ENCODE data around the gene PIEZO2.
"Not testable (repeated sequence)": the region's sequence is repeated elsewhere in the genome, so short reads cannot be mapped to it uniquely, and the experiment has no call there.

PIEZO2 gene

DNA sequence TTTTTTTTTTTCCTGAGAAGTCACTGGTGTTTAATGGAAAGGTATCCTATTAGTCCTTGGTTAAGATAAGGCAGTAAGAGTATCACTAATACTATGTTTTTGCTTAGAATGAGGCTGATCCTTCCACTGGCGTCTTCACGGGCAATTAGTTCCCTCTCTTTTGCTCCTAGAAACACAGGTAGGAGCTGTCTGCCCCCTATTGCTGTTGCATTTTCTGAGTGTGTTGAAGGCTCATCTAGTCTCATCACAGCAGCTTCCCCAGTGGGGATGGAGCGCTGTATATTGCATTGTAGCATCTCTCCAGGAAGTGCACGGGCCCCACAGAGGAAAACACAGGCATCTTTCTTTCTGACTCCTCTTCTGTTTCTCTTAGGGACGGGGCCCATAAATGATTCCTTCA lies 478.5 kb downstream of the PIEZO2 start:
- no peak for DNase-seq

DNA sequence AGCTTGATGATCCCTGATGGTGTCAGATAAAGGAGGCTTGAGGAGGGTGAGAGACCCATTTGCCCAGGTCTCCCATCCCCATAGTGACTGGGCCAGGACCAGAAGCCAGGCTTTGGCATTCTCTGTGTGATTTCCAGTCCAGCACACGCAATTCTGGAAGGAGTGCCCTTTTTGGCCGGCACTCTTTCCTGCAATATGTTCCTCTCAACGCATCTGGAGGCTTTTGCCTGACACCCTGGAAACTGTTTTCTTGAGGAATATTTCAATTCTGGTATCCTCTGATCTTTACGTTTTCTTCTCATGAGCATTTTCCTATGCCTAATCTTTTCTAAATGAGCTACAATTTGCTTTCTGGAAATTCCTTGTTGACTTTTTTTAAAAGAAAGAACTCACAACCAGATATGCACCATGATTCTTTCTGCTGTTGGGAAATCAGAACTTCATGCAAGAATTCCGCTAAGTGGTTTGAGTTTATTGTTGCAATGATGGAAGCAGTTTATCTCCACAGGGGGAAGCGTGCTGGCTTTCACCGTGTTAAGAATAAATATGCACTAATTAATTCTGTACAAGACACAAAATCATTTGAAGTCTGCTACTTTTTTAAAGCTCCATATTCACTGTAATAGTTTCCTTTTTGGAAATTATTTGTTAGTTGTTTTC lies 479.8 kb downstream of the PIEZO2 start:
- DNase-seq: no peak

DNA sequence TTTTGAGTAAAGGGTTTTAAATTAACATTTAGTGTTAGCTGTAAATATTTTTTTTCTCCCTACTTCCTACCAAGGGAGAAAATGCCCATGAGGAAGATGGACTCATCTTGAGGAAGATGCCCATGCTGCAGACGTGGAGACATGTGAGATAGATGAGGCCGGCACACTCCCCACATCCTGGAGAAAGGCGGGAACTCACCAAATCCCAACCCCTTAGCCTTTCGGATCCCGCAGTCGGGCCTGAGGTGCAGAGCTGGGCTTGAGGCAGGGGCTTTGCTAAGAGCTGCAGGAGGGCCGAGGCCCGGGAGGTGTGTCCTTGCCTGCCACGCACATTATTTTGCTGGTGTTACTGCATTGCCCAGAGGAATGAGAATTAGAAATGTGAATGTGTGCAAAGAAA lies 485.6 kb downstream of the PIEZO2 start:
- DNase-seq: no peak

DNA sequence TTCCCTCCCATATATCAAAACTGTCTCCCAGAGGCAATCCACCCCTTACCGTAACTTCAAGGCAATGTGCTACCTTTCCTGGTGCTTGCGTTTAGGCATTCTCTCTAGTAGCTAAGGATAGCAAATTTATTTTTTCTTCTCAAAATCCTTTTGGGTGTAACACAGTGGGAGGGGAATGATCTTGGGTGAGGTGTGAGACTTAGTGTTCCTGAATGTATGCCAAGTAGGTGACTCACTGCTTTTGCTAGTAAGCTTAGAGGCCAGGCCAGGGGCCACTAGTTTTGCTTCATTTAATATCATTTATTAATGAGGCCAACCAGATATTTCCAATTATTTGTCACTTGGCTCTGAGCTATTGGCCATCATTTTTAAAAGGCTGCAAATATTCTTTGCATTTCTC lies 488.1 kb downstream of the PIEZO2 start:
- no peak for DNase-seq

DNA sequence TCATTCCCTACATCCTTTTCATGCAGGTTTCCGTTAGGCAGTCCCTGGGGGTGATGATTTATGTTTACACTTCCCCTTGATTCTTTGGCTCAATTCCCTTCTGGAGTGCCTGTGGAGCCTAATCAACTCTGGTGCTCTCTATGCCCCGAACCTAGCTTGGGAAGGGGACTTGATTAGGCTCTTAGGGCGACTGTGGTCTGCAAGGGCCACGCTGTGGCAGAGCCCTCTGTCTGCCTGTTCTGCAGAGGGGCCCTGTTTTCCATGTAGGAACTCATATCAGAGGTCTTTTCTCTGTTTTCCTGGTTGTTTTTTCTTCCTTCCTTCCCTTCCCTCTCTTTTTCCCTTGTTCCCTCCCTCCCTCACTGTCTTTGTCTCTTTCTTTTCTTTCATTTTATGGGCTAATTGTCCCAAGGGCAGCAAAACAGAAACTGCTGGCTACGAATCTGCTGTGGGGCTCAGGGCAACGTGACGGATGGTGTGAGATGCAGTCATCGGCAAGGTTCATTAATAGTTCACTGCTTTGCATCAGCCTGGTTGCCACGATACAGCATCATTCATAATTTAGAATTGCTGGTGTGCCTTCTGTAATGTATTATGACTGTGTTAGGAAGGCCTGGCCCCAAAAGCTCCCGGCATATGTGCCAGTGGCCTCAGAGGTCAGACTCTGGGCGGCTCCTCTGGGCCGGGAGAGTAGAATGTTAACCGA lies 489.0 kb downstream of the PIEZO2 start:
- peak; percentile 41 for DNase-seq

DNA sequence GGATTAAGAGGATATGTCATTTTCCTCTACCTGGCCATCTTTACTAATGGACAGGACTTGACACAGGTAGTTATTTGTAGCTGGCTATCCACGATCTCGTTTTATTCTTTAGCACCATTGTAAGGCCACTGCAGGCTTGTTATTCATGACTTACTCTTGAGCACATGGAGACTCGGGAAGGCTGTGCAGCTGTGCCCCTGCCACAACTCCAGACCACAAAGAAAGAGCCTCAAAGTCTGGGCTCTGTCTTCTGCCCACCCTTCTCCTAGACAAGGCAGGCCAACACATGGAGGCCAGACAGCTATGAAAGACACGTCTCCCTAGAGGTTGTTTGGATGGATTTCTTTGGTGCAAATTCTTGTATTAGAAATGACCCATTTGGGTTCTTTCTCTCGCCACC lies 489.8 kb downstream of the PIEZO2 start:
- no peak for DNase-seq

DNA sequence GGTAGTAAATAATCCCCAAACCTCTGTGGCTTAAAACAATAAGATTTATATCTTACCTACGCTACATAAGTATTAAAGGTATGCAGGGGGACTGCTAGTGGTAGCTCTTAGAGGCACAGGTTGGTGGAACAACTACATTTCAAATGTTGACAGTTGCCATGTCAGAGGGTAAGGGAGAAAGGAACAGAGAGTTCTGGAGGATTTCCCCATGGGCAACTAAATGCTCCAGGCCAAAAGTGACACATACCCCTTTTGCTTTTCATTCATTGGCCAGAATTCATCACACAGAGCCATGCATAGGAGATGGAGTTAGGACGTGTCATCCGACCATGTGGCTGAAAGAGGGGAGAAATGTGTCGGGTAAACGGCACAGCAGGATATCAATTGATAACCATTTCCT lies 490.4 kb downstream of the PIEZO2 start:
- no peak for DNase-seq

DNA sequence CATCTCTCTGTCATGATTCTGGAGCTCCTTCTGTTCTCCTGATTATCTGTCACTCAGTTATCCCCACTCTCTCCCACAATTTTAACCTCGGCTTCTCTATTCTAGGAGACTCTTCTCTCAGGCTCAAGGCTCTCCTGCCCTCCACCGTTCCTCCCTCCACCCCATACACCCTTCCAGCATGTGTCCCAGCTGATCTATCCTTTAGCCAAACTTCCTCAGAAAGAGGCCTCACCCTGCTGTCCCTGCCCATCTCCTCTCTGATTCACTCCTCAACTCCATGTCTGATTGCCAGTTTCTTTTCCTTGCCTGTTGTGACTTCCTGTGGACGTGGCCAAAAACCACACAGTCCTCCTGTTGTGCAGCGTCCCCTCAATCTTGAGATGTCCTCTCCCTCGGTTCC lies 505.4 kb downstream of the PIEZO2 start:
- DNase-seq: not testable (repeated sequence)

DNA sequence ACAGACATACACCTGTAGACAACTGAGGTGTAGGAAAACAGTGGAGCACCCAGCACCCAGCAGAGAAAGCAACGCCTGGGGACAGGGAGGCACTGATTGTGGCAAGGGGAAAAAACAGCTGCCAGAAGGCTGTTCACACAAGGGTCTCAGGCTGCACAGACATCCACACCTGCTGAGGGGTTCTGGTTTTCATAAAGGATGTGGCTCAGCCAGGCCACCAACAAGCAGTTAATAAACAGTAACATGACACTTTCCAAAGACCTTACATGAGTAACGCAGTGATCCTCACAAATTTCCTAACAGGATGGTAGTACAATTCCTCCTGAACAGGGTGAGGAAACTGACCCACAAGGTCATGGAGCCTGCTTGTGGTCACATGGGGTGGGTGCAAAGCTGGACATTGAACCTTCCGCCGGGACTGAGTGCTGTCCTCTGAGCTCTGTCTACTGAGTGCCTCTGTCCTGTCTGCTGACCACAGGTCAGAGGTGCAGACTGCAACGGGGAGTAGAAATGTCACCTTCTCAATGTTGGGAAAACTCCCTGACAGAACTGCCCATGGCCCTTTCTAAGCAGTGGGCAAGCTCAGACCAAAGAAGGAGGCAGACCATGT lies 506.3 kb downstream of the PIEZO2 start:
- not testable (repeated sequence) for DNase-seq

DNA sequence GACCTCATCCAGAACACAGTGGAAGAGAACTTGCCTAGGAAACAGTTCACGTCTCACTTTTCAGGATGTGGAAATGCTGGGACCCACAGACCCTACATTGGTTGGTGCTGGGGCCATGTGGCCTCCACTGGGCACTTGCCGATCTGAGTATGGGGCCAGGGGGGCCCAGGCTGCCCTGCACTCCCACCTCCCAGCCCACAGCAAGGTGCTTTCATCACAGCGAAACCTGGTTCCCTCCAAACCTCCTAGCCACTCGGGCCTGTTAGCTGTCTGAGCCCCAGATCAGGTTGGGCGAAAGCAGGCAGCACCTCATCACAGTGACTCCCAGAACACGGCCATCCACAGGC lies 510.9 kb downstream of the PIEZO2 start:
- DNase-seq: not testable (repeated sequence)

DNA sequence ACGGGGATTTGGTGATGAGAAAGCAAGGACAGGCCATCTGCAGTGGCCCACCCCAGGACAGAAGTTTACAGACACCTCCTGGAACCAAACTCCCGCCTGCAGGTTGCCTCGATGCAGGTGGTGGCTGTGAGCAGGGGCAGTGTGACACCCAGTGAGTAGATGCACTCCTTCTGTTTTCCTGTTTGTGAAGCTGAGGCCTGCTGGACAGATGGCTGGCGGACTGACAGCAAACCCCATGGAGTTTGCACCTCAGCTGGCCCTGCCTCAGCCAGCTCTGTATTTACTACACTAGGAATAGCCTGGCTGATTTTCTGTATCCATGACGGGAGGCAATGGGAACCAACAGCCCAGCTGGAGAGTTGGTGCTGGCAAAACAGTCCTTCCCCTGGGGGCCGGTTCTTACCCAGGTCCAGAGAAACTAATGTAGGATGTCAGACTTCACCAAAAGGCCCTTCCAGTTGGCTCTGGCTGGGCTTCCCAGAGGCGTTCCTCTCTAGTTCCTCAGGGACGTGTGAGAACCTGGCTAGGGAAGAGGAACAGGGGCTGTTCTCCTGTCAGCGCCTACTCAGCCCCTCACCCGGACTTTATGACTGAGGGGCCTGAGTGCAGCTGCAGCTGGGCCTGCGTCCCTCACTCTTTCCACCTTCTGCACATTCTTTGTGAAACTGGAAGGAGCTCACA lies 511.4 kb downstream of the PIEZO2 start:
- DNase-seq: not testable (repeated sequence)

DNA sequence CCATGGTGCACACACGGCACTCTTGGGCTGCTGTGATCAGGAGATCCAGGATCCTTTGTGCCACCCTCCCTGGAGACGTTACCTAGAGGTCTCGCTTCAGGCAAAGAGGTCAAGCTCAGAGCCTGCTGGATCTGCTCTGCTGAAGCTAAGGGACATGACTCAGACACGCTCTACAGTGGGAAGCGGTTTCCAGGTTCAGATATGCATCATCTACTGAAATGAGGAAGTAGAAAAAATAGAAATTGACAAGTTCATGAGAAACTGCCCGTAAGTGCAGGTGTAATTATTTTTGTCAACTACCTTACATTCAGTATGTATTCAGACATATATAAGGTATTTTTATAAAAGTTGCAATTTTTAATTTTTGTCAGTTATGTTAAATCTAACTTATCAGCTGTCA lies 520.3 kb downstream of the PIEZO2 start:
- DNase-seq: not testable (repeated sequence)

DNA sequence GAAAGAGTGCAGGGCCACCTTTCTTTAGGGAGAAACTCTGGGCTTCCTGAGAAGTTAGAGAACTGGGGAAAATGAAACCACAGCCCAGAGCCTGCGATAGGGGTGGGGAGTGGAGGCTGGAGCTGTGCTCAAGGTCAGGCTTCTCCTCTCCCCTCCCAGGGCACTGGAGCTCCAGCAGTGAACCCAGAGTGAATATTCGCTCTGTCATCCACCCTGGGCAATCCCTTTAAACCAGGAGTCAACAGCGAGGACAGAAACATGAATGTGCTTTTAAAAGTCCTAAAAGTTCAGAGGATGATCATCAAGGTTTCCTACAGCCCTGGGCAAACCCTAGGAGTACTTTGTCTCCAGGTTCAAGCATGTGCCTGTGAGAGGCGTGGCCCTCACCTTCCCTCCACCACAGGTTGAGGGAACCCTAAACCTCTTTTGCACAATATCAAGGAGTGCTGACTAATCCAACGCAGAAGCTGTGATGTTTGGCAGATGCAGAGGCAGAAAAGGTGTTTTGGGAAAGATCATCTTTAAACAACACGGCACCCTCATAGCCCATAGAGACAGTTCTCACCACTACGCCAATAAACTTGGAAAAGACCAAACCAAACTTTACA lies 522.7 kb downstream of the PIEZO2 start:
- not testable (repeated sequence) for DNase-seq

DNA sequence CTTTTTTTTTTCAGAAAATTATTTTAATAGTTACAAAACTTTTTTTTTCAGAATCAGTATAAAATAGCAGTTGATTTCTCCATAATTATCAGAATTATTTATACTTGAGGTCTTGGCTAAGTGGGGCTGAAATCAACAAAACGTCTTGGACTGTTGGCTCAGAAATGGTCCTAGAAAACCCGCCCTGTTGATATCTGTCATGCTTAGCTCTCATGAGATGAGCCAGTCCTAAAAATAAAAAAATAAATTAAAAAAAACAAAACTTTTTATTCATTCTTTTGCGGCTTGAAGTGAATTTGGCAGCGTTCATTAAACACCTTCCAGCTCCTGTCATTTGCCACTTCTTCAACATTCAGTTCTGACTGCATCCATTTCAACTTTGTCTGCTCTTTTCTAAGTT lies 525.8 kb downstream of the PIEZO2 start:
- DNase-seq: not testable (repeated sequence)

DNA sequence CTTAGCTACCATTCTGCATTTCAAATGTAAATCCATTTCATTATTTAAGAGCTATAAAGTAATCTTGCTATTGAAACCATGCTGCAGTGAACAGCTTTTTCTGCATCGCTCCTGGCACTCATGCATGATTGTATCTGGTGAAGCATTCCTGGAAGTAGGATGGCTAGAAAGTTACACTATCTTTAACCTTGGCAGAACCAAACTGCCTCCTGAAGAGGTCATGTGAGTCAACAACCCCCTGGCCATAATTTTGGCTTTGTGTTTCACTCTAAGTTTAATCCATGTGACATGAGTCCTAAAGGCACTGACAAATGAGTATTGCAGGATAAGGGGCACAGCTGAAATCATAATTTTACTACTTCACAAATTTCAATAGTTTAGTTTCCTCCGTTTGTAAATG lies 526.4 kb downstream of the PIEZO2 start:
- DNase-seq: not testable (repeated sequence)

DNA sequence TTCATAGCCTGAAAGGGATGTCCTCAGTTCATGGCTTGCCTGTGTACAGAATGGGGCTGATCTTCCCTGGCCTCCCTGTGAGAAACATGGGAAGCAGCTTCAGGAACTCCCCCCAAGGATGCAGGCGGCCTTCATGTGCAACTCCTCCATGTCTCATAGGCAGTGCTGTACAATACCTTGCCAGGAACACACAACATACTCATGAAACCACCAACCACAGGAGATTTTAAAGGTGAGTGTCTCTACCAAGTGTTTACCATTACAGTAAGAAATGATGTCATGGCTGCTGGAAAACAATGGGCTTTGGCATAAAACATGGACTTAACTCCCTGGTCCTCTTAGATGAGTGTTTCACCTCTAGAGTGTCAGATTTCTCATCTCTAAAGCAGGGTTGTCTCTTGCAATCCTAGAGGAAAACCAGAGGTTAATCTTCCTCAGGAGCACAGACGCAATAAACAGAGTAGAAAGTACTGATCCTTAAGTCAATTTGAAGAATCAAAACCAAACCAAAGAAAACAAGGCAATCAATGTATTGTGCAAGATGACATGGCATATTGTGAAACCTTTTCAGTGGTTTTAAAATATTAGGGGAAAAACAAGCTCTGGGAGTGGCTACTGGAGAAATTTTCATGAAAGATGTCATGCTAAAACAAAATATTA lies 528.6 kb downstream of the PIEZO2 start:
- DNase-seq: not testable (repeated sequence)

Data from right kidney (tissue), 1 donor.